ENCODE results near the gene FGGY. TPM values are rescaled to one million over a fixed set of nuclear protein-coding genes. Genes with fewer than 3 reads are reported as not detected.

The FGGY gene
- total RNA-seq, 1 experiment from 2014 or later, result 6.4 TPM

- Histone ChIP-seq H3K27me3 (replicated peaks; ENCODE audit: control insufficient read depth, insufficient read depth, low read length) (no peaks in the 10 kb centered on the region), H3K4me3 (ENCODE audit: low read depth, low read length) (no peak overlapping the region), H3K36me3 (ENCODE audit: control insufficient read depth, insufficient read depth, low read length) (no peaks in the 10 kb centered on the region), H3K4me1 (peaks cover 9% of the 10 kb centered on the region; the same call in 1 of the 2 replicates), H3K9me3 (no peaks in the 10 kb centered on the region)
- ChIA-PET POLR2A (no interaction called here), CTCF (no interaction called here)
- Mint-ChIP-seq H3K4me3 (ENCODE audit: unreplicated experiment) (no peak overlapping the region), H3K27me3 (ENCODE audit: insufficient read depth, unreplicated experiment) (no peaks in the 10 kb centered on the region), H3K36me3 (ENCODE audit: insufficient read depth, unreplicated experiment) (no peaks in the 10 kb centered on the region), H3K9me3 (ENCODE audit: unreplicated experiment) (peaks cover 8% of the 10 kb centered on the region), H3K4me1 (ENCODE audit: low read depth, unreplicated experiment) (peaks cover 16% of the 10 kb centered on the region), H3K27ac (ENCODE audit: unreplicated experiment) (peak overlapping the region; percentile 55)
- TF ChIP-seq CTCF (IDR thresholded peaks at IDR 0.05; ENCODE audit: insufficient read depth in 1 of 2, low read depth in 1 of 2, low read length in 1 of 2, severe bottlenecking in 1 of 2, unreplicated experiment in 1 of 2), result no peak
- intact Hi-C loops (cut with micrococcal nuclease; ENCODE audit: unreplicated experiment), result no loop called here
- DNase-seq, result no peak
- no TSS peak for BruUV-seq (replicated peaks)
Observed at GRCh38 chr1:59670662-59671061, 373.8 kb downstream of the FGGY start.

- H3K4me1 Mint-ChIP-seq (ENCODE audit: low read depth, unreplicated experiment), result peaks cover 16% of the 10 kb centered on the region
- H3K27me3 ChIP-seq (replicated peaks; ENCODE audit: control insufficient read depth, insufficient read depth, low read length), result no peaks in the 10 kb centered on the region
- TF ChIP-seq CTCF (IDR thresholded peaks at IDR 0.05; ENCODE audit: insufficient read depth in 1 of 2, low read depth in 1 of 2, low read length in 1 of 2, severe bottlenecking in 1 of 2, unreplicated experiment in 1 of 2), result no peak
- H3K27ac Mint-ChIP-seq (ENCODE audit: unreplicated experiment), result peak overlapping the region; percentile 55
- H3K4me3 Mint-ChIP-seq (ENCODE audit: unreplicated experiment), result no peak overlapping the region
- no peaks in the 10 kb centered on the region for H3K36me3 Mint-ChIP-seq (ENCODE audit: insufficient read depth, unreplicated experiment)
- intact Hi-C loops (cut with micrococcal nuclease; ENCODE audit: unreplicated experiment), result no loop called here
- DNase-seq, result no peak
- H3K36me3 ChIP-seq (ENCODE audit: control insufficient read depth, insufficient read depth, low read length), result no peaks in the 10 kb centered on the region
- peaks cover 2% of the 10 kb centered on the region for H3K9me3 Mint-ChIP-seq (ENCODE audit: unreplicated experiment)
- BruUV-seq (replicated peaks), result no TSS peak
- no peak overlapping the region for H3K4me3 ChIP-seq (ENCODE audit: low read depth, low read length)
- H3K27me3 Mint-ChIP-seq (ENCODE audit: insufficient read depth, unreplicated experiment), result no peaks in the 10 kb centered on the region
- ChIA-PET CTCF (no interaction called here), POLR2A (no interaction called here)
- no peaks in the 10 kb centered on the region for H3K9me3 ChIP-seq
- peaks cover 9% of the 10 kb centered on the region; the same call in 1 of the 2 replicates for H3K4me1 ChIP-seq
Observed at GRCh38 chr1:59671066-59671952, 374.4 kb downstream of the FGGY start.

GRCh38 chr1:59671953-59672305 is 375.0 kb downstream of the FGGY start:
- no peak for DNase-seq
- peak overlapping the region; percentile 55 for H3K27ac Mint-ChIP-seq (ENCODE audit: unreplicated experiment)
- TF ChIP-seq CTCF (IDR thresholded peaks at IDR 0.05; ENCODE audit: insufficient read depth in 1 of 2, low read depth in 1 of 2, low read length in 1 of 2, severe bottlenecking in 1 of 2, unreplicated experiment in 1 of 2), result no peak
- intact Hi-C loops (cut with micrococcal nuclease; ENCODE audit: unreplicated experiment), result no loop called here
- BruUV-seq (replicated peaks), result no TSS peak
- no peaks in the 10 kb centered on the region for H3K36me3 Mint-ChIP-seq (ENCODE audit: insufficient read depth, unreplicated experiment)
- no peaks in the 10 kb centered on the region for H3K27me3 Mint-ChIP-seq (ENCODE audit: insufficient read depth, unreplicated experiment)
- peaks cover 16% of the 10 kb centered on the region for H3K4me1 Mint-ChIP-seq (ENCODE audit: low read depth, unreplicated experiment)
- no peaks in the 10 kb centered on the region for H3K27me3 ChIP-seq (replicated peaks; ENCODE audit: control insufficient read depth, insufficient read depth, low read length)
- ChIA-PET POLR2A (no interaction called here), CTCF (no interaction called here)
- H3K4me1 ChIP-seq, result peaks cover 9% of the 10 kb centered on the region; the same call in 1 of the 2 replicates
- H3K4me3 ChIP-seq (ENCODE audit: low read depth, low read length), result no peak overlapping the region
- no peaks in the 10 kb centered on the region for H3K9me3 Mint-ChIP-seq (ENCODE audit: unreplicated experiment)
- no peak overlapping the region for H3K4me3 Mint-ChIP-seq (ENCODE audit: unreplicated experiment)
- H3K36me3 ChIP-seq (ENCODE audit: control insufficient read depth, insufficient read depth, low read length), result no peaks in the 10 kb centered on the region
- no peaks in the 10 kb centered on the region for H3K9me3 ChIP-seq

Data from Caco-2 (cell line).